HG02623 (cell line): ENCODE results near the gene C20orf173.
"Not testable (repeated sequence)": the region's sequence is repeated elsewhere in the genome, so short reads cannot be mapped to it uniquely, and the experiment has no call there.

Experiments used
- ATAC-seq: cut with Tn5 transposase; IDR thresholded peaks from one replicate; pipeline ENCODE4 v1.9.1; 2021; ENCODE audit warnings: moderate library complexity; ENCODE audit not compliant: unreplicated experiment

The C20orf173 gene, protein sequence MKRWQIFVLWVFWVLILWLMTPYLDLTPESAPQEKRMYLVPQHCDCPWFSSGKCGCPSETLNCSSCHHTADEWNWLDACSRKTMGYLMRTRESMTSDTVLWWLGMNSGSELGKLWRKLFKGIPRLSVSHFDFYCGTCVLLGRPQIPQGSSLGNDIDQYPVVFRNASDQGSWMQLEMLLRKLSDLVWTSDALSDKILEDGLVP

DNA sequence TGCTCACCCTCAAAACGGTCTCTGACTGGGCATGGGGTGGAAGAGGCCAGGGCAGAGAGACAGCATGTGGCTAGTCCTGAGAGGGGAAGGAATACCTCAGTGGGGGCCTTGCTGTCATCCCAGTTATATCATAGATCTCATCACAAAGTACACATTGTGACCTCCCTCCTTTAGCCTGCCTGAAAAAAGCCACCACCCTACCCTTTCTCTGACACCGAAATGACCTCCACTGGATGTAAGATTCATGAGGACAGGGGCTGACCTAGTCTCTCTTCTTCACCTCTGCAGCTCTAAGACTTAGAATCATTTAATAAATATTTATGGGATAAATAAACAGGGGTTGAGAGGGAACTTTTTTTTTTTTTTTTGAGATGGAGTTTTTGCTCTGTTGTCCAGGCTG lies at the start of gene C20orf173:
TSS of gene C20orf173 (minus strand) at position 101 of the 400 bp plus-strand sequence. CDS start 279 bp downstream, outside the sequence.
- no peak for ATAC-seq

DNA sequence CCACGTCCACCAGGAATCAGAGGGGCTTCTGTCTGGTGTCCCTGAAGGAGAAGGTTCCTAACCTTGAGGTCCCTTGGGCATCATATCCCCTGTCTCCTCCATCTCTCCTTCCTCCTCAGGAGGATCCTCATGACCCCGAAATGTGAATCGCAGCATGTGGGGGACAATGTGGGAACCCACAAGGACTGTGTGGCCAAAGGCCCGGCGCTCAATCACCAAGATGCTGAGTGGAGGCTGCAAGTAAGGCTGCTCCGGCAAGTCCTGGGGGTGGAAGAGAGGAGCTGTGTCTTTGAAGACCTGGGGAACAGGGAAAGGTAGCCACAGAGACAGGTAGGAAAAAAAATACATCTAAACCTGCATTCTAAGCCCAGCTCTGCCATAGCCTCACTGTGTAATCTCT lies 49.7 kb upstream of the C20orf173 start:
- no peak for ATAC-seq

DNA sequence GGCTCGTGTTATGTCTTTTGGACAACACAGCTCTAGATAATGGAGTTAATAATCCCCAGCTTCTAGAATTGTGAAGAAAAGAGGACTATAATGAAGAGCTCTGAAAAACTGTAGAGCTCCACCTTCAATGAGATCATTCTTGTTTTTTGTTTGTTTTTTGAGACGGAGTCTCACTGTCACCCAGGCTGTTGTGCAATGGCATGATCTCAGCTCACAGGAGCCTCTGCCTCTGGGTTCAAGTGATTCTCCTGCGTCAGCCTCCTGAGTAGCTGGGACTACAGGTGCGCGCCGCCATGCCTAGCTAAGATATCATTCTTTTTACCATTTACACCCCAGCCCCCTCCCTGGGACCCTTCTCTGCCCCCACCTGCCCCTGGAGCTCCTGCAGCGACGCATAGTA lies 49.0 kb upstream of the C20orf173 start:
- no peak for ATAC-seq

DNA sequence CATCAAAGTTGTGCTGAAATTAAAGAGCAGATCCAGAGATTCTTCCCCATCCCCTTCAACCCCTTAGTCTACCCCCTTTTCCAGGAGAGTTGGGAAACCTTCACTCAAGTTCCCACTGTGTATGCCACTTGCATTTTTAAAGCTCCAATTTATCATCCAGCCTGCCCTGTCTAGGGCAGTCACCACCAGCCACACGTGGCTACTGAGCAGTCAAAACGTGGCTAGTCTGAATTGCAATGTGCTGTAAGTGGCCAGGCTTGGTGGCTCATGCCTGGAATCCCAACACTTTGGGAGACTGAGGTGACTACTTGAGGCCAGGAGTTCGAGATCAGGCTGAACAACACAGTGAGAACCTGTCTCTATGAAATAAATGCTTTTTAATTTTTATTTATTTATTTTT lies 47.4 kb upstream of the C20orf173 start:
- ATAC-seq: no peak

DNA sequence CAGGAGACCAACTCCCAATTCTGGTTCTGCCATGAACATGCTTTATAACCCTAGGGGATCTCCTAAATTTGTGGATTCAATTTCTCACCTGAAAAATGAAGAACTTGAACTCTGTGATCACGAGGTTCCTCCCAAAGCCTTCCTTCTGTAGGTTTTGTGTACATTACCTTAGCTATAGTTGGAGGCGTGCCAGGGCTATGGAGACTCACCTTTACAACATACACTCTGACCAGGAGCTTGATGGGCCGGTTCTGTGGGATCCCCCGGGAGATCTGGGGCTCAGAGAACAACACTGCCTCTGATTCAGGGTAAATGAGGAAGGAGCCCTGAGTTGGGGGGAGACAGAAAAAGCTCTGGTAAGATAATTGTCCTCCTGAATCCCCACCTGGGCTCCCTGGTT lies 46.5 kb upstream of the C20orf173 start:
- no peak for ATAC-seq

DNA sequence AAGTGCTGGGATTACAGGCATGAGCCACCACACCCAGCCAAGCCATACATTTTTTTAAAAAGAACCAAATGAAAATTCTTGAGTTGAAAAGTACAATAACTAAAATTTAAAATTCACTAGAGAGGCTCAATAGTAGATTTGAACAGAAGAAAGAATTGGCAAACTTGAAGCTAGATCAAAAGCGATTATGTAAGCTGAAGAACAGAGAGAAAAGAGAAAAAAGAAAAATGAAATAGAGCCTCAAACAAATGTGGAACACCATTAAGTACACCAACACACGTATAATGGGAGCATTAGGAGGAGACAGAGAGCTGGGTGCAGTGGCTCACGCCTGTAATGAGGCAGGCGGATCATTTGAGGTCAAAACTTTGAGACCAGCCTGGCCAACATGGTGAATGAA lies 43.4 kb upstream of the C20orf173 start:
- ATAC-seq: no peak

DNA sequence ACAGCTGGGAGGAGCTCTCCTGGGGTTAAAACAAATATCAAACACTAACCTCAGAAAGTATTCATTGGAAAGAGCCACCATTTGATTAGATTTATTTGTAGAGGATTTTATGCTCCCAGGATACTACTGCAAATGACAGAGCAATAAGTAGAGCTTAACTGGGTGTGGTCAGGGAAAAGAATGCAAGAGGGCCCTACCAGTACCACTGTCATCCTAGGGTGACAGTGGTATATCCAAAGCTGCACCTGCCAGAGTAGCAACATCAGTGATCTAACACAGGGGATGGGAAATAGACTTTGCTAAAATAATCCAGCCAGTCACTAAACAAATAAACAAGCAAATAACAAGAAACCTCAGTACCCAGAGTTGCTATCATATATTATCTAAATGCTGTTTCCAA lies 42.1 kb upstream of the C20orf173 start:
- ATAC-seq: no peak

DNA sequence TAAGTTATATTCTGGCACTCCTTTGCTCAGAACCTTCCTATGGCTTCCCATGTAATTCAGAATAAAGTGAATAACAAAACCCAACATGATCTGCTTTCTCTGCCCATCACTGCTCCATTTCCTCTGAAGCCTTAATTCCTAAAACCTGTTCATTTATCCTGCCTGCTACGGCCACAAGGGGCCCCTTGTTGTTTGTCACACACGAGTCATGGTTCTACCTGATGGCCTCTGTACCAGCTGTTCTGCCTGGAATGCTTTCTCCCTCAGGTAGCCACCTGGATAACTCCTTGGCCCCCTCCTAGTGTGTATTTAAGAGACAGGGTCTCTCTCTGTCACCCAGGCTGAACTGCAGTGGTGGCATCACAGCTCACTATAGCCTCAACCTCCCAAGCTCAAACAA lies 39.2 kb upstream of the C20orf173 start:
- no peak for ATAC-seq

DNA sequence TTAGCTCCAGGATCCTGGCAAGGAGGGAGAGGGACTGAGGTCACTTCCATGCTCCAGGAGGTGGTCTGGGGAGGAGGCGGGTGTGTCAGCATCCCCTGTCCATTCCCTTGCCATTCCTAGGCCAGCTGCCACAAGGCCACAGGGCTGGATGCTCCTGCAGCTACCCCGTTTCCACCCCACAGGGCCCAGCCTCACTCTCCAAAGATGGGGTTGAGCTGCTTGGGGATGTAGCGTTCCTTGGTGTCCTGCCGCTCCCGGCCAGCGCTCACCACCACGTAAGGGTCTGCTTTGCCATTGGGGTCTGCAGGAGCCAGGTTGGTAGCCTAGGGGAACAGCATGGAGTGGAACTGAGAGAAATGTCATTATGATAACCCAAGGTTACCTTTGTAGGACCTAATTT lies 35.5 kb upstream of the C20orf173 start:
- ATAC-seq: no peak

DNA sequence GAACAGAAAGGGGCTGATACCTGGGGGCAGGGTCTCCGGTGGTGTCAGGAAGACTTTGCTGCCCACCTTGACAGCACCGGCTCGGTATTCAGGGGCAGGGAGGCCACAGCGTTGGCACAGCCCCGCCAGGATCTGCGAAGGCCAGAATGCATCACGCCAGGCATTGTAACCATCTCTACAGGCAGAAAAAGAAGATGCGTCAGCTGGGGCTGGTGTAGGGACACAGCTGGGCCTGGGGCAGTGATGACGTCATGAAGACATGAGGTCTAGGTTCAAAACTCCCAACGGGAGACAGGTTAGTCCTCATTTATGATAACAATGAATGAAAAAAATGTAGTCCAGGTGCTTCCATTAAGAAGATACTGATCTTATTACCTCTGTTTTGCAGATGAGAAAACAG lies 34.4 kb upstream of the C20orf173 start:
- no peak for ATAC-seq

DNA sequence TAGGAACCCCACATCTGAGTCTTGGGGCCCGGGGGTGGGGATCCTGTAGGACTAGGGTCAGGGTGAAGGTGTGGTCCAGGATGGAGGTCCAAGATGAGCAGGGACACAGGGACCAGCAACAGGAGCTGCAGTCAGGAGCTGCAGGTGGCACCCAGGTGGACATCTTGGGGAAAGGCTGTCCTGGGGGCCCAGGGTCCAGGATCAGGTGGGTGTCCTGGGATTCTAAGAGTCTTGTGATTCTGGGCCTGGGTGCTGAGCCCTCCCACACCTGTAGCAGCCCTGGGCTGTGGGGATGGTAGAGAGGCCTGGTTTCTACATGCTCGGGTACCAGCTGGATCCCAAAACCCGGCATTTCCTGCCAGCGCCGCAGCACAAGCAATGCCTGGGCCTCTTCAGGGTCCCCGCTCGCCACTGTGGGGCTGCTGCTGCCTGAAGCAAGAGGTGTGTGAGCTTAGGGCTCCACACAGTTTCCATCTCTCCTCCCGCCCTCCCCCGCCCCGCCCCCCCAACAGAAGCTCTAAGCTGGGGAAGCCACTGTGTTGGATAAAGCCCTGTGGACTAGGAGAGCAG lies 33.2 kb upstream of the C20orf173 start:
- no peak for ATAC-seq

DNA sequence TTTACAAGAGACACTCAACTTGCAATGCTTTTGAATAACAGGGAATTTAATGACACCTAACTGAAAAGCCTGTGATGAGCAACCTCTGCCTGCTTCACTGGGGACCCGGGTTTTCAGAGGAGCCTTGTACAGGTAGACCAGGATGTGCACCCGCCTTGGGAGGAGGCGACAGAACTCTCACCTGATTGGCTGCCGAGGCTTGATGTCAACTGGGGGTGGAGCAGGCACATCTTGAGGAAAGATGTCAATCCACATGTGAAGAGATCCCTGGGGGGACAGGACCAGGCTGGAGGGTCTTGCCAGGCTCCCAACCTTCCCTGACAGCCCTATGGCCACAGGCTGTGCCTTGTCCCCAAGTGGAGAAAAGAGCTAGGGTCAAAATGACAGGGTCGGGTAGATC lies 32.2 kb upstream of the C20orf173 start:
- no peak for ATAC-seq

DNA sequence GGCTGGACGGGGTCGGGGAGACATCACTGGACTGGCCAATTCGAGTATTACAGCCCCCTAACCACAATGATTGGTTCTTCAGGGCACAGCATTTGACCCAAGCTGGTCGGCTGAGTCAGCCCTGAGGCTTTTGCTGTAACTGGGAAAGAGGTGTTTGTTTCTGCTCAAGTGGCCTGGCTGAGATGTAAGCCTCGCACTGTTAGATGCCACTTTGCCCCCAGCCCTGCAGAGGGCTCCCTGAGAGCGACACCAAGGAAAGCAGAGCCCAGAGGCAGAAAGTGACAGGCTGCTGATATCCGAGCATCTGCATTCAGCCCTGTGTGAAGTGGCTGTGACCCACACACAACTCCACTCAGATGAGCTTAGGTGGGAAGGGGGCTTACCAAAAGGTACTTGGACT lies 31.8 kb upstream of the C20orf173 start:
- no peak for ATAC-seq

DNA sequence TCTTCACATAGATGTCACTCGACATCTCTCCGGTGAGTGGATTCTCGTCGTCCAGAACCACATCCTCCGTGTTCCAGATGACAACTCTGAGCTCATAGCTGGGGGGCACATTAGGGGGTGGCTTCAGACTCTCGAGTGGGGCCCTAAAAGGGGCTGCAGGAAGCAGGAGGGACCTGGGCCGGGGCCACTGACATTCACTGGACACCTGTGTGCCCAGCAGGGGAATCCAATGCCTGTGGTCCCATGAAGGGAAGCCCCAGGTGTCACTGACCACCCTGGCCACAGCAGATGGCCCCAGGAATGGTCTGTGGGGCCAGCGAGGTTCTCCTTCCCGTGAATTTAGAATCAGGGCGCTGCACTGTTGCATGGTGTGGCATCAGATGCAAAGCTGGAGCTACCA lies 31.1 kb upstream of the C20orf173 start:
- no peak for ATAC-seq

DNA sequence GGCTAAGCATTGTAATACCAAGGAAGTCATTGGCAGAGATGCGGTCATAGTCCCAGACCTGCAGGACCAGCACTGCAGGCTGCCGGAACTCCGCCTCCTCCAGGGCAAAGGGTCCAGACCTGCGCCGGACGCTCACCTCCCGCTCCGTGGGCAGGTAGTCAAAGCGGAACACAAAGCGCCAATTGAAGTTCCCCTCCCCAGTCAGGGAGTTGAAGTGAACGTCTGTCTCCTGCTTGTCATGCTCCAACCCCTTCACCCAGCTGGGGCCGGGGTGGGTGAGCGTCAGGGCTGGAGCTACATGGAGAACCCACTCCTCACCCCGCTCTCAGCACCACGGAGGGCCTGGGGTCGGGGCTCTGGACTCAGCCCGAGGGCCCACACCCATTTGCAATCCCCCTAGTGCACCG lies 30.7 kb upstream of the C20orf173 start:
- no peak for ATAC-seq

DNA sequence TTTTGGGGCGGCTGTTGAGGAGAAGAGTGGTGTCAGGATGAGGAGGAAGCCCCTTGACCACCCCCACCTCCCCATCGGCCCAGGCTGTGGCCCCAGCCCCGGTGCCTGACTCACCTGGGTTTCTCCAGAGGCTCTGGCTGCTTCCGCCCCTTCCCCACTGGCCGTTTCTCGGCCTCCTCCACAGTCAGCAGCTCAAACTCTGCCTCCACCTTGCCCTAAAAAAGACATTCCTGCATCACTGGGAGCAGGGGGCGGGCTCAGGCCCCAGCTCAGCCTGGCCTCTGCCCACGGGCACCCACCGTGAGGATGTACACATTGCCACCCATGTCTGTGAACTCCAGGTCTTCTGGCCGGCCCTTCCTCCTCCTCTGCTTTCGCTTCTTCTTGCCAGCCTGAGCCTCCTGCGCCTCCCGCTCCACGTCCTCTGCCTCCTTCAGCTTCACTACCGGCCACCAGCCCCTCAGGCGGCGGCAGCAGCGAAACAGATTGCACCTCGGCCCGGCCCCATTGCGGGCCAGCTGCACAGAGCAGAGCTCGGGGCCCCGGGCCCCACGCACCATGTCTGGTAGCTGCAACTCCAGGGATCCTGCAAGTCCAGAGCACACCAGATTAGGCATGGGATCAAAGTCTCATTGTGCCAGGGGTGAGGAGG lies 29.7 kb upstream of the C20orf173 start:
- ATAC-seq: no peak

DNA sequence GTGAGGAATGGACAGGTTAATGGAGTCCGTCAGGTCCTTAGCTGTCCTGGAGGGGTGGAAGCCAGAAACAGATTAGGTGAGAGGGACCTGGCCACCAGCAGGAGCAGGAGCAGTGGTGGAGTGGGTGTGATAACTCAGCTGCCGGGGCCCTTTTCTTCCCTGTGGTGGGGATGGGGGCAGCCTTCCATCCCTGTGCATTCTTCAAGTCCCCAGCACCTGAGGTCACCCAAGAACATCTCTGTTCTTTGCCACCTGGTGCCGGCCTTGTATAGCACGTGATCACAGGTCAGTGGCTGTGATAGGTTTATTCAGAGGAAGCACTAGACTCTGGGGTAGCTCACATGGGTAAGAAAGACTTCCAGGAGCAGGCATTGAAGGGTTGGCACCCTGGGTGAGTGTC lies 29.0 kb upstream of the C20orf173 start:
- ATAC-seq: no peak

DNA sequence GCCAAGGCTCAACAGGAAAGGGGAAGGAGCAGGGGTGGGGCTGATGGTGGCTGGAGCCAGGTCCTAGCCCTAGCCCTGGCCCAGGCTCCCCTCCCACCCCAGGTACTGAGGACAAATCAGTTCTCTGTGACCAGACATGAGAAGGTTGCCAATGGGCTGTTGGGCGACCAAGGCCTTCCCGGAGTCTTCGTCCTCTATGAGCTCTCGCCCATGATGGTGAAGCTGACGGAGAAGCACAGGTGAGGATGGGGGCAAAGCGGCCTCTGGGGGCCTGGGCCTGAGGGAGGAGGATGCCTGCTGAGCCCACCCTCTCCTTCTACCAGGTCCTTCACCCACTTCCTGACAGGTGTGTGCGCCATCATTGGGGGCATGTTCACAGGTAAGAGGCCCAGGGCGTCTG lies 27.4 kb upstream of the C20orf173 start:
- ATAC-seq: no peak

DNA sequence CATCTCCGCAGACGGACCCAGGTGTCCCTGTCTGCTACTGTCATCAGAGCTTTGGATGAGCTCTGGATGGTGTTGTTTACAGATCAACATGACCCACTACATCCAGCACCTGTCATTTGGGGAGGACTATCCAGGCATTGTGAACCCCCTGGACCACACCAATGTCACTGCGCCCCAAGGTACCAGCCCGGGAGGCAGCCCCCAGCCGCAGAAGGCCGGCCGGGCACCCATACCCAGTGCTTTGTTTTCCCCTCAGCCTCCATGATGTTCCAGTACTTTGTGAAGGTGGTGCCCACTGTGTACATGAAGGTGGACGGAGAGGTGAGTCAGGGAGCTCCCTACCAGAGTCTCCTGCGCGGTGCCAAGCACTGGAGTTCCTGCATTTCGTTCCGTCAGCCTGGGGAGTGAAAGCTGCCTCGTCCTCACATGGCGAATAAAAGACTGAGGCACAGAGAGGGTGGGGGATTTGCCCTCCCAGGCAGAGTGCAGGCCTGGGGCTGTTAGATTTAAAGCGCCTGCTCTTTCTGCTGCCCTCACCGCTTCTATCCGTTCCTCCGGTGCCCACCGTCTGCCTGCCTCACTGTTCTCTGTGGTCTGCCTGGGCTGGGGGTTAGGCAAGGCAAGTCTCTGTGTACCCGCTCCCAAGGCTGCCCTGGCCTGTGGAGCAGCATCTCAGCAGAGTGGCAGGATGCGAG lies 26.6 kb upstream of the C20orf173 start:
- no peak for ATAC-seq

DNA sequence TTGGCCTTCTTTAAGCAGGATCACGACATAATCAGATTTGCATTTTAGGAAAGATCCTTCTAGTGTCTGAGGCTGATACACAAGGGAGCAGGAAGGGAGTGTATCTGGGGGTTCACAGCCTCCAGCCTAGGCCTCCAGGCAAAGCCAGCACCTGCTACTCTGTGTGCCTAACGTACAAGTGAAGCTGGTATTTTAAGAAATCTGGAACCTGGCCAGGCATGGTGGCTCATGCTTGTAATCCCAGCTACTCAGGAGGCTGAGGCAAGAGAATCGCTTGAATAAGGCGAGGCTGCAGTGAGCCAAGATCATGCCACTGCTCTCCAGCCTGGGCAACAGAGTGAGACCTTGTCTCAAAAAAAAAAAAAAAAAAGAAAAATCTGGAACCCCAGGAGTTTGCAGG lies 26.0 kb upstream of the C20orf173 start:
- not testable (repeated sequence) for ATAC-seq

DNA sequence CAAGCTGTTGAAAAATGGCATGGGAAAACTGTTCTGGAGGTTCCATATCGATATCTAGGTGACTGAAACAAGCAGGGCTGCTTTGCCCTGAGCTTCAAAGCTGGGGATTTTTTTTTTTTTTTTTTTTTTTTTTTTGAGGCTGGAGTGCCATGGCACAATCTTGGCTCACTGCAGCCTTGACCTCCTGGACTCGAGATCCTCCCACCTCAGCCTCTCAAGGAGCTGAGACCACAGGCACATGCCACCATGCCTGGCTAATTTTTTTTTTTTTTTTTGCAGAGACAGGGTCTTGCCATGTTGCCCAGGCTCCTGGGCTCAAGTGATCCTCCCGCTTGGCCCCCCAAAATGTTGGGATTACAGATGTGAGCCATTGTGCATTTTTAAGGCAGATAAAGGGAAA lies 23.5 kb upstream of the C20orf173 start:
- no peak for ATAC-seq

DNA sequence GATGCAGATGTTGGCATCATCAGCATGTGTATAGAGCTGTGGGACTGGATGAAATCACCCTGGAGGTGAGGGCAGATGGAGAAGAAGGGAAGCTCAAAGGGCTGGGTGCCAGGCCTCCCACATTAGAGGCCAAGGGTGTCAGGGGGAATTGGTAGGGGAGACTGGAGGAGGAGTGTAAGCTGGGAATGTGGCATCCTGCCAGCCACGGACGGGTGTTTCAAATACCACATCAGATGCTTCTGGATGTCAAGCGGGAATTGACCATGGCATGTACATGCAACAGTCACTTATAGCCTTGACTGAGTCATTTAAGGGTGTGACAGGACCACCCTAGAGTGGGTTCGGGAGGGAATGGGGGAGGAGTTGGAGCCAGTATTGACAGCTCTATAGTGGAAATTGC lies 22.1 kb upstream of the C20orf173 start:
- ATAC-seq: no peak
